NCI-H526 treated with DMSO at 0.1 percent for 48 hours (cell line): ENCODE measurements around the gene PRICKLE3.
"Not testable (repeated sequence)": the region's sequence is repeated elsewhere in the genome, so short reads cannot be mapped to it uniquely, and the experiment has no call there.

Source experiments
- DNase-seq: peaks from one replicate; lab custom pipeline; 2025; lab: John Stamatoyannopoulos, UW

Gene PRICKLE3

DNA sequence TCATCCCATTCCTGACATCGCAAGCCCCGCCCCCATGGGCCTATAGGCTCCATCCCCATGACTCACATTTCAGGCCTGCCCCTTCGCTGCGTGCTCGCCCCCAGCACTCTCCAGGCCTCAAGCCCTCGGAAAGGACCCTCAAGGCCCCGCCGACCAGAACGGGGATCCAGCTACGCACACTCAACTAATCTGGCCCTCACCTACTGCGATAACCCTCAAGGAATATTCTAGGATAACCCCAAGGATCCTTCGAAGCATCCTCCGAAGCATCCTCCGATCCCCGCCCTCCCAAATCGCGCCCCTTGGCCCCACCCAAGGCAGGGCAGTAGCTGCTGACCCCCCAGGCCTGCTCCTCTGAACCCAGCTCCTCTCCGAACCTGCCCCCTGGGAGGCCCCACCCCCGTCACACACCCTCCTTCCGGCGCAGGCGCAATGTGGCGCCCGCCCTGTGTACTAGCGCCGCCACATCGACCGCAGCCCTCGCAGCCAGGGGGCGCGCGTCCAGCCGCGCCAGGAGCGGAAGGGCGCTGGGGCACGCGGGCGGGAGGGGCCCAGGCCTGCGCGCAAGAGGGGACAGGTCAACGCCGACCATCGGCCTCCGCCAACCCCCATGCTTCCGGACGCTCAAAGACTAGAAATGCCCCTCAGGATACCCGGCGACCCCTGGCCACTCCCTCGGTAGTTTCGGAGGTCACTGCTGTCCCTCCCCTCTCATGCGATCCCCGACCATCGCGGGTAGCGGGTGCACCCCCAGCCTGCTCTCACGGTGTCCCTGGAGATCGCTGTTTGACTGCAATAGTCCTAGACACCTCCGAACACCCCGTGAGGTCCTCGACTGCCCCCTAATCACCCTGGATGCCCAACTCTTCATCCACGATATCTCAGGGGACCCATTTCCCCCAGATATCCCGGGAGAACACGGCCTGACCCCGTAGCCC, 30.0 kb downstream of the PRICKLE3 start:
- DNase-seq = peak; percentile 27

DNA sequence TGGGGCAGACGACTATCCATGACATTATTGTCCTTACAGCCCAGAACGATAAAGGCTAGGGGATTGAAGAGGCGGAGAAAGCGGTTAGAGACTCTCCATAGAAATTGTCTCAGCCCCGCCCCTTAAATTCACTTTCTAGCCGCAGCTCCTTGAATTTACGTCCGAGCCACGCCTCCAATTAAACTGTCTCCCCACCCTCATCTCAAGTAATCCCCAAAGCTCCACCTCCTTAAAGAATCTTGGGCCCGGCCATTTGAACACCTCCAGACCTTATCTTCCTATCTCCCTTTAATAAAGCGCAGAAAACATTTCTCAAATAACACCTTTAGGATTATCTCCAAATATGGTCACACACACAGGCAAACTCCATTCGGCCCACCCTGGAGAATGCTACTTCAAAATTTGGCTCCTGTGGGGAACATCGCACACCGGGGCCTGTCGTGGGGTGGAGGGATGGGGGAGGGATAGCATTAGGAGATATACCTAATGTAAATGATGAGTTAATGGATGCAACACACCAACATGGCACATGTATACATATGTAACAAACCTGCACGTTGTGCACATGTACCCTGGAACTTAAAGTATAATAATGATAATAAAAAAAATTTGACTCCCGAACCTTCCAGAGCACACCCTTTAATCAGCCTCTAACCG, 30.8 kb downstream of the PRICKLE3 start:
- no peak for DNase-seq

DNA sequence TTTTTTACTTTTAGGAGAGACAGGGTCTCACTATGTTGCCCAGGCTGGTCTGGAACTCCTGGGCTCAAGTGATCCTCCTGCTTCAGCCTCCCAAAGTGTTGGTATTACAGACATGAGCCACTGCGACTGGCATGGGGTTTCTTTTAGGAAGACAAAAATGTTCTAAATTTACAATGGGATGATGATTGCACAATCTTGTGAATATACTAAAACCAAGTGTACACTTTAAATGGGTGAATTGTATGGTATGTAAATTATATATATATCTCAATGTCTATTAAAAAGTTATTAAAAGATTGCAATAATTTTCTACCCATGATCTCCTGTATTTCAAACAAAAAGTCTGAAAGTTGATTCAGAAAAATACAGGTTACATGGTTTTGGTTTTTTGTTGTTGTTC, 32.7 kb downstream of the PRICKLE3 start:
- no peak for DNase-seq

- not testable (repeated sequence) for DNase-seq
Measured at GRCh38 chrX:49149291-49149690, 36.9 kb downstream of the PRICKLE3 start.

DNA sequence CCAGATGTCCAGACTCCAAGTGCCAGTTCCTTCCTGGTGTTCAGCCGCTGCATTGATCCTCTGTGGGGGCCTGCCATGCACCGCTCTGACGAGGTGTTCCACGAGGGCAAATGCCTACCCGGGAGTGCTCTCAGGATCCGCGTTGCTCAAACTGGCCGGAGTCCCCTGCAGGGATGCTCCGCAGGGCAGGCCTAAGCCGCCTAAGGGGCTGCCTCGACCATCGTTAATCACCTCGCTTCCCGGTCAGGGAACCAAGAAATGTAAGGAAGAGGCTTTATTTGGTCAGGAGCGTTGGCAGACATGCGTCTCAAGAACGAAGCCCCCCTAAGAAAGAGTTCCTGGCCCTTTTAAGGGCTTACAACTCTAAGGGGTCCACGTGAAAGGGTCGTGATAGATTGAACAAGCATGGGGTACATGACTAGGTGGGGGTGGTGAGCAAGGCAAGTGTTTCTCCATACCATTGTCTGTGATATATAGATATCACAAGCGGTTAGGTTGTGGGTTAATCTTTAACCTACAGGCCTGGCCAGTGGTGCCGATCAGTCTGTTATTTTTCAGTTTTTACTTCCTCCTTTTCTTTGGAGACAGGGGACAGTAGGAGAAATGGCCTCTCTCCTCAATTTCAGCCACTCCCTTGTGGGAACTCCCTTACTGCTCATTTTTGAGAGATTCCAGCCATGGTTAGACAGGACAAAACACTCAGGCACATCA, 37.6 kb downstream of the PRICKLE3 start:
- peak; percentile 13 for DNase-seq

DNA sequence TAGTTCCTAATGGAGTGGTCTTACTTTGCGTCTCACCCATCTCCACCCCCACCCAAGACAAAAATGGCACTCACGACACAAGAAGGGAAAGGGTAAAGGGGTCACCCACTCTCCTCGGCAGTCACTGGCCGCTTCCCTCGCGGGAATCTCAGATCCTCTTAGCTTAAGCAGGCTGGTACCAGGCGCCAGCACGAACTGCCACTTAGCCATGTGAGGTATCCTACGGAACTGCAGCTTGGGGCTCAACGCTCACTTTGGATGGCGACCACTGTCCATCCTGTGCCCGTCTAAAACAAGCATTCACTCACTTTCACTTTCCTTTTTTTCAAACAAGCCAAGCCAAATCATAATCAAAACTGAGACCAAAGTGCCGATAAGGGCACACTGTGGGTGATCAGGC, 38.2 kb downstream of the PRICKLE3 start:
- no peak for DNase-seq

GRCh38 chrX:49147282-49147681, 38.9 kb downstream of the PRICKLE3 start:
- no peak for DNase-seq

GRCh38 chrX:49143154-49143553, 43.0 kb downstream of the PRICKLE3 start:
- not testable (repeated sequence) for DNase-seq

- not testable (repeated sequence) for DNase-seq
Measured at GRCh38 chrX:49142264-49142663, 43.9 kb downstream of the PRICKLE3 start.

DNA sequence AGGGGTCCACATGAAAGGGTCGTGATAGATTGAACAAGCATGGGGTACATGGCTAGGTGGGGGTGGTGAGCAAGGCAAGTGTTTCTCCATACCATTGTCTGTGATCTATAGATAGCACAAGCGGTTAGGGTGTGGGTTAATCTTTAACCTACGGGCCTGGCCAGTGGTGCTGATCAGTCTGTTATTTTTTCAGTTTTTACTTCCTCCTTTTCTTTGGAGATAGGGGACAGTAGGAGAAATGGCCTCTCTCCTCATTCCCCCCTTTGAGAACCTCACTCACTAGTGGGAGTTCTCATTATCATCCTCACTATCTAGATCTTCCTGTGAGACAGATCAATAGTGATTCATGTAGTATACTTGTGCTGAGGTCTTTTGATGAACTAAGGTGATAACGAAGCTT, 46.5 kb downstream of the PRICKLE3 start:
- no peak for DNase-seq

GRCh38 chrX:49137492-49137891, 48.7 kb downstream of the PRICKLE3 start:
- DNase-seq = no peak

DNA sequence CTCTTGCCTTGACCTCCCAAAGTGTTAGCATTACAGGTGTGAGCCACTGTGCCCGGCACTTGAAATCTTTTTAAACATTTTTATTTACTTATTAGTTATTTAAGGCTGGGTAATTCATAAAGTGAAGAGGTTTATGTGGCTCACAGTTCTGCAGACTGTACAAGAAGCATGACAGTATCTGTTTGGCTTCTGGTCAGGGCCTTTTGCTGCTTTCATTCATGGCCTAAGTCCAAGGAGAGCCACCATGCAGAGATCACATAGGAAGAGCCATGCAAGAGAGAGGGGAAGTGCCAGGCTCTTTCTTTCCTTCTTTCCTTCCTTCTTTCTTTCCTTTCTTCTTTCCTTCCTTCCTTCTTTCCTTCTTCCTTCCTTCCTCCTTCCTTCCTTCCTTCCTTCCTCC, 52.4 kb downstream of the PRICKLE3 start:
- no peak for DNase-seq

GRCh38 chrX:49132275-49132674, 53.9 kb downstream of the PRICKLE3 start:
- DNase-seq = not testable (repeated sequence)

- no peak for DNase-seq
Measured at GRCh38 chrX:49129427-49129826, 56.7 kb downstream of the PRICKLE3 start.

DNA sequence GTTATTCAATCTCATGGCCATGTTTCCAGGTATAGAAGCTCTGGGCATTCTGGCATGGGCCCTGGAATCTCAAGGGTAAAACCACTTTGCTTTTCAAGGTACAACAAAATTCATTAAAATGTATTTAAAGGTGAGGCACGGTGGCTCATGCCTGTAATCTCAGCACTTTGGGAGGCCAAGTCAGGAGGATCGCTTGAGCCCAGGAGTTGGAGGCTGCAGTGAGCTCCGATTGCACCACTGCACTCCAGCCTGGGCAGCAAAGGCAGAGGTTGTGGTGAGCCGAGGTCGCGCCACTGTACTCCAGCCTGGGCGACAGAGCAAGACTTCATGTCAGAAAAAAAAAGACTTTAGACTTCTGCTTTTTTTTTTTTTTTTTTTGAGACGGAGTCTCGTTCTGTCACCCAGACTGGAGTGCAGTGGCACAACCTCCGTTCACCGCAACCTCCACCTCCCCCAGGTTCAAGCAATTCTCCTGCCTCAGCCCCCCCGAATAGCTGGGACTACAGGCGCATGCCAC, 58.4 kb downstream of the PRICKLE3 start:
- not testable (repeated sequence) for DNase-seq
